HFFc6 (cell line): ENCODE measurements around the gene OTOS. TPM values are rescaled to one million over a fixed set of nuclear protein-coding genes. Genes with fewer than 3 reads are reported as not detected.

Experiments
- DNase-seq: peaks from one replicate; pipeline ENCODE4 v3.0.0-alpha.2; 2018
- H3K27ac Mint-ChIP-seq: 2 replicates; pipeline ENCODE4 v1.8.0; 2020; ENCODE audit warnings: mild to moderate bottlenecking, mixed read lengths
- H3K27me3 Mint-ChIP-seq: 2 replicates; pipeline ENCODE4 v1.8.0; 2021; ENCODE audit warnings: mild to moderate bottlenecking, moderate library complexity, mixed read lengths; ENCODE audit not compliant: insufficient read depth
- H3K36me3 Mint-ChIP-seq: 2 replicates; pipeline ENCODE4 v1.8.0; 2021; ENCODE audit warnings: low read depth, mixed read lengths
- H3K4me1 Mint-ChIP-seq: 2 replicates; pipeline ENCODE4 v1.8.0; 2020; ENCODE audit warnings: low read depth, mixed read lengths
- H3K4me3 Mint-ChIP-seq: 2 replicates; pipeline ENCODE4 v1.8.0; 2020; ENCODE audit warnings: mild to moderate bottlenecking, moderate library complexity, mixed read lengths
- H3K9me3 Mint-ChIP-seq: 2 replicates; pipeline ENCODE4 v1.8.0; 2020; ENCODE audit warnings: mild to moderate bottlenecking, mixed read lengths
- CTCF ChIP-seq: fragments of 200-600 bp; sonication (generic); IDR thresholded peaks from 2 replicates; pipeline ENCODE4 v1.5.0; 2021; ENCODE audit warnings: antibody characterized with exemption, mild to moderate bottlenecking
- total RNA-seq, 6 experiments: library from RNA; stranded (reverse); fragmentation: NEBNext Ultra II Directional; extraction: Animal tissue kit (Norgen Biotek cat#: 25700); gene quantifications; 2 replicates in 1 of 6; 3 replicates in 5 of 6; pipeline ENCODE4 v1.2.3, GENCODE V29; 2021

Gene OTOS
- total RNA-seq, 6 experiments from 2014 or later: 0.27 to 0.43 TPM; not detected in 4

GRCh38 chr2:240179186-240179815 lies 38.8 kb upstream of the OTOS start:
- H3K27ac Mint-ChIP-seq: no peak overlapping the region
- no peak for DNase-seq
- no peaks in the 10 kb centered on the region for H3K9me3 Mint-ChIP-seq
- no peaks in the 10 kb centered on the region for H3K36me3 Mint-ChIP-seq
- H3K4me1 Mint-ChIP-seq: no peaks in the 10 kb centered on the region
- peaks cover 53% of the 10 kb centered on the region for H3K27me3 Mint-ChIP-seq
- no peak for TF ChIP-seq CTCF
- H3K4me3 Mint-ChIP-seq: no peak overlapping the region

- Mint-ChIP-seq H3K27me3 (peaks cover 59% of the 10 kb centered on the region), H3K27ac (no peak overlapping the region), H3K4me3 (no peak overlapping the region), H3K4me1 (no peaks in the 10 kb centered on the region), H3K9me3 (no peaks in the 10 kb centered on the region), H3K36me3 (no peaks in the 10 kb centered on the region)
- no peak for TF ChIP-seq CTCF
- DNase-seq: no peak
Measured at GRCh38 chr2:240178564-240178963, 38.1 kb upstream of the OTOS start.

DNA sequence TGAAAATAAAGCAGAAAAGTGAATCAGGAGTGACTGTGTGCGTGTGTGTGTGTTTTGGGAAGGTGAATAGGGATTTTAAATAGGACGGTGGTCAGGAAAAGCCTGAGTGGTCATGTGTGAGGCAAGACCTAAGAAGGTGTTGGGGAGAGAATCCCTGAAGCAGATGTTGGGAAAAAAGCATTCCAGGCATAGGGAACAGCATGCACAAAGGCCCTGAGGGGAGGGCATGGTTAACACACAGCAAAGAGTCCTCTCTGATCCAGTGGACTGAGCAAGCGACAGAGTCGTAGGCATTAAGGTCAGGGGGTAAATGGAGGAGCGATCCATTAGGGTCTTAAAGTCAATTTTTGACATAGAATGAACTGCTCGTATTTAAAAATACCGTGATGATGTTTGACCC lies 34.0 kb upstream of the OTOS start:
- H3K27ac Mint-ChIP-seq: no peak overlapping the region
- H3K9me3 Mint-ChIP-seq: no peaks in the 10 kb centered on the region
- H3K4me3 Mint-ChIP-seq: no peak overlapping the region
- peaks cover 52% of the 10 kb centered on the region for H3K27me3 Mint-ChIP-seq
- H3K36me3 Mint-ChIP-seq: no peaks in the 10 kb centered on the region
- DNase-seq: no peak
- no peak for TF ChIP-seq CTCF
- H3K4me1 Mint-ChIP-seq: no peaks in the 10 kb centered on the region

- H3K4me1 Mint-ChIP-seq: no peaks in the 10 kb centered on the region
- H3K36me3 Mint-ChIP-seq: no peaks in the 10 kb centered on the region
- no peak for TF ChIP-seq CTCF
- no peak for DNase-seq
- H3K27me3 Mint-ChIP-seq: peaks cover 43% of the 10 kb centered on the region
- H3K4me3 Mint-ChIP-seq: no peak overlapping the region
- H3K27ac Mint-ChIP-seq: no peak overlapping the region
- H3K9me3 Mint-ChIP-seq: no peaks in the 10 kb centered on the region
Measured at GRCh38 chr2:240172071-240172895, 31.8 kb upstream of the OTOS start.

DNA sequence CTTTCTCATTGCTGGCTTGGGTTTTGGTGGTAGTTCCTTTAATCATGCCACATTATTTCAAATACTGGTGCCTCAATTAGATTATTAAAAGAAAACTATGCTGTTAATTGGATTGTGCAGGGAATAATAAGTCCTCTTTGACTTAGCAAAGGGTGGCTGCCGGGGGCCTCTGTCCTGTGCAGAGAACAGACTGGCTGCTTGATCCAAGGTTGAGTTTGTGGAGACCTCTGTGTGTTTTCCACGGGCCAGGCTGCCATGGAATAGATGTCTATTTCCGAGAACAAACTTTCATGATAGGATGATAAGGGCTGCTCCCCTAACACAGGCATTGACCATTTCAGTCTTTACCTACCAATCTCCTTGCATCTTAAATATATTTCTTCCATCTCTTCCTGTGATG lies 30.4 kb upstream of the OTOS start:
- H3K9me3 Mint-ChIP-seq: no peaks in the 10 kb centered on the region

More for the DNA sequence above, 30.4 kb upstream of the OTOS start:
- no peaks in the 10 kb centered on the region for H3K4me1 Mint-ChIP-seq
- H3K27me3 Mint-ChIP-seq: peaks cover 43% of the 10 kb centered on the region
- H3K4me3 Mint-ChIP-seq: no peak overlapping the region
- no peak overlapping the region for H3K27ac Mint-ChIP-seq
- no peak for TF ChIP-seq CTCF
- H3K36me3 Mint-ChIP-seq: no peaks in the 10 kb centered on the region
- DNase-seq: no peak
